IPS-18c (cell line): ENCODE results near the gene PBX3.

Experiments
- H3K4me3 ChIP-seq: 2 replicates; pipeline ENCODE4 v1.7.0; 2013; ENCODE audit warnings: low read depth, mild to moderate bottlenecking, low read length, moderate library complexity; ENCODE audit not compliant: insufficient read depth
- H3K9me3 ChIP-seq: one replicate; pipeline ENCODE4 v1.6.1; 2013; ENCODE audit warnings: mild to moderate bottlenecking, low read length, moderate library complexity; ENCODE audit not compliant: control insufficient read depth, insufficient read depth

PBX3 gene

DNA sequence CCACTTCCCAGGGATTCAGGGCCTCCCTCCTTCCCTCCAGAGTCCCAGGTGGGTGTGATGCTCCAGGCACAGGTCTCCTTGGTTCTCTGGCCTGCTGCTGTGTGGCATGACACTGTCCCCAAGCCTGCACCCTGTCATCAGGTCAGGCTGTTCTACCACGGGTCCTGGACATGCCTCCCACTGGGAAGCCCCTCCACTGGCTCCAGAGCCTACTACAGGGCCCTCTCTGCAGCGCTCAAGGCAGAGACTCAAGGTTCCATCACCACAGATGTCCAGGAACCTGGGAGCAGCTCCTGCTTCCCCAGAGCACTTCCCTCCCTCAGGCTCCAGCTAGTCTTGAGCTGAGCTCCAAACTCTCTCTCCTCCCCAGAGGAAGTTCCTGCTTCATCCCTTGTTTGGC is 237.3 kb downstream of the PBX3 start:
- Histone ChIP-seq H3K9me3 (no peaks in the 10 kb centered on the region), H3K4me3 (no peak overlapping the region)

DNA sequence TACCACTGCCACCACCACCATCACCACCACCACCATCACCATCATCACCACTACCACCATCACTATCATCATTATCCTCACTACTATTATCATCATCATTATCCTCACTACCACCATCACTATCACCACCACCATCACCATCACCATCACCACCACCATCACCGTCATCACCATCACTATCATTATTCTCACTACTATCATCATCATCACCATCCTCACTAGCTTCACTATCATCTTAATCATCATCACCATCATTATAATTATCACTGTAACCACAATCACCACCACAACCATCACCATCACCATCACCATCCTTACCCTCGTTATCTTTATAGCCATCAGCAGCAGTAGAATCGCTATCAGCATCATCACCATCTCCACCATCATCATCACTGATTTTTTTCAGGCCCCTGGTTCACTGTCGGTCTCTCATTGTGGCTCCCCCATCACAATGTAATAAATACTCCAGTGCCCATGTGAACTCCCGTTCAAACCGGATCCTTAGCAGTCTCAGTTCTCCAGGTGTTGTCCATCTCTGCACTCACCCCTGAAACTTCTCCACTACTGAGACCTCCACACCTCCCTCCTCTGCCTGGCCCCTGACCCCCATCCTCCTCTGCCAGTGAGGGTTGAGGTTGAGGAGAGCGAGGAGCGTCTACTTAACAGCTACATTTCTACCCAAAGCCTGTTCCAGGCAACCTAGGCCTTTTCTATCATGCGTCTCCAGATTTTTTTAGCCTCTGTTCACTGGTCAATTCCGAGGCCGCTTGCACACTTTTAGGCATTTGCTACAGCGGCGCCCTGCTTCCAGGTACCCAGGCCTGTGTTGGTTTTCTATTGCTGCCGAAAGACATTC is 238.2 kb downstream of the PBX3 start:
- Histone ChIP-seq H3K9me3 (no peaks in the 10 kb centered on the region), H3K4me3 (no peak overlapping the region)

- Histone ChIP-seq H3K9me3 (no peaks in the 10 kb centered on the region), H3K4me3 (no peak overlapping the region)
Observed at GRCh38 chr9:125985998-125986655, 239.0 kb downstream of the PBX3 start.

- Histone ChIP-seq H3K4me3 (no peak overlapping the region), H3K9me3 (no peaks in the 10 kb centered on the region)
Observed at GRCh38 chr9:125986966-125987365, 239.8 kb downstream of the PBX3 start.

DNA sequence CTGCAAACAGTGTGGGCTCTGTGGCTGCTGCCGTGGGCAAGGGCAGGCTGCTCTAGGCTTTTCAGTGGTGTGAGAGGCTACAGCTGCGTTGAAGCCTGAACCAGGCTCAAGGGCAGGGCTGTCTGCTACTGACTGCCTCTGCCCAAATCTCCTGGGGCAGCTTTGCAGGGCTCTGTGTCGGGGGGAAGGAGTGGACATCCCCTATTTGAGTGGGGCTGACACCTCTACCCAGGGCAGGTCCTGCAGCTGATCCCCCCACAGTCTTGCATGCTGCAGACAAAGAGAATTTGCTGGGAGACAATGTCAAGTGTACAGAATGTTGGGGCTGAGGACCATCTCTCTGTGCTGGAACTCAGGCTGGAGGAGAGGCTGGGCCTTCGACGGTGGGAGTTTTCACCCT is 240.2 kb downstream of the PBX3 start:
- no peaks in the 10 kb centered on the region for H3K9me3 ChIP-seq
- no peak overlapping the region for H3K4me3 ChIP-seq

GRCh38 chr9:125988479-125989050 is 241.4 kb downstream of the PBX3 start:
- no peaks in the 10 kb centered on the region for H3K9me3 ChIP-seq
- H3K4me3 ChIP-seq = no peak overlapping the region

GRCh38 chr9:125989090-125989501 is 241.9 kb downstream of the PBX3 start:
- H3K4me3 ChIP-seq = no peak overlapping the region

GRCh38 chr9:125989524-125990180 is 242.5 kb downstream of the PBX3 start:
- no peaks in the 10 kb centered on the region for H3K9me3 ChIP-seq
- H3K4me3 ChIP-seq = no peak overlapping the region

More at GRCh38 chr9:125989090-125989501, 241.9 kb downstream of the PBX3 start:
- no peaks in the 10 kb centered on the region for H3K9me3 ChIP-seq

- no peak overlapping the region for H3K4me3 ChIP-seq
- H3K9me3 ChIP-seq = no peaks in the 10 kb centered on the region
Observed at GRCh38 chr9:125990186-125990792, 243.1 kb downstream of the PBX3 start.

DNA sequence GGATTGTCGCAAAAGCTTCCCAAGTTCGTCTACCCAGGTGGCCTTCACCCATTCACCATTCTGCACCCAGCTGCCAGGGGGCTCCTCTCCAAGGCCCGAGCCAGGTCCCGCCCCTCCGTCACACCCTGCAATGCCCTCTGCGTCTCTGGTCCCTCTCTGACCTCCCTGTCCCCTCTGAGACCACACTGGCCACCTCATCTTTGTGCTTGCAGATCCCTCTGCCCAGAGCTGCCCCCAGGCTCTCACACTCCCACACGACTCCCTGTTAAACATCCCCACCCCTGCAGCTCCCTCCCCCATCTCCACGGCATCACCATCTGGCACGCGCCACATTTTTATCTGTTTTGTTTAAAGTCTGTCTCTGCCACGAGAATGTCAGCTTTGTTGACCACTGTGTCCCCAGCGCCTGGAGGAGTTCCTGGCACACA is 243.6 kb downstream of the PBX3 start:
- H3K4me3 ChIP-seq = no peak overlapping the region
- no peaks in the 10 kb centered on the region for H3K9me3 ChIP-seq

GRCh38 chr9:125991886-125992529 is 244.8 kb downstream of the PBX3 start:
- Histone ChIP-seq H3K9me3 (no peaks in the 10 kb centered on the region), H3K4me3 (no peak overlapping the region)

- Histone ChIP-seq H3K9me3 (no peaks in the 10 kb centered on the region), H3K4me3 (no peak overlapping the region)
Observed at GRCh38 chr9:125992557-125992956, 245.4 kb downstream of the PBX3 start.

- no peak overlapping the region for H3K4me3 ChIP-seq
- no peaks in the 10 kb centered on the region for H3K9me3 ChIP-seq
Observed at GRCh38 chr9:125993466-125993865, 246.3 kb downstream of the PBX3 start.

DNA sequence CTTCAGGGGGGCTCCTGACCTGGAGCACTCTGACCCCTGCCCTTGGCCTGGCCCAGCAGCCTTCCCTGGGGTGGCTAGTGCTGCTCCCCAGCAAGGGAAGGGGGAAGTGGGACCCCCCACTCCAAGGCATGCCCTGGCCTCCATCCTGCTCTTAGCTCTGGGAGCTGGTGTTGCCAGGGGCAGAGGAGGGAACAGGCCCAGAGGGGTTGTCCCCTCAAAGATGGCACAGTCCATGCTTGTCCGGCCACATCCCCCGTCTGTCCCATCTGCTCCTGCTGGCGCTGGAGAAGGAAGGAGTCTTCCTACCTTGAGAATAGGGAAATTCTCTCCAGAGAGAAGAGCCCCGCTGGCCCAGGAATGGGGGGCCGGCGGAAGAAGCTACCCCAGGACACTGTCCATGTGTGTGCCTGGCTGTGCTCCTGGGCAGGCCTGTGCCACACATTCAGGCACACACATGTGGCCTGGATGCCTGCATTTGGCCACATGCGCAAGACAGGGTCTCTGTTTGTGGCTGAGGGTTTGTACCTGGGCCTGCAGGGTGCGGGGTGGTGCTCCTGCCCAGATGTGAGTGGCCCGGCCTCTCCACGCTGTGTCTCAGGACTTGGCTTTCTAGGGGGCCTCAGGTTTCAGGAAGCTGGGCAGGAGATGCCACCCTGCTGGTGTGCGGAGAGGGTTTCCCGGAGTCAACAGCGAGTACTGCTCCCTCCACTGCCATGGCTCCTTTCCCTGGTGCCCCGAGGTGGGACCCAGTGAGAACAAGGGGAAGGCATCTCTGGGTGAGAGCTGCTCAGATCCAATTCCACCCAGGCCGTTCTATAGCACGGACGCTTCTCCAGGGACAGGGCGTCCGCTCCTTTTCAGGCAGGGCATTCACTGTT is 247.1 kb downstream of the PBX3 start:
- H3K4me3 ChIP-seq = no peak overlapping the region

DNA sequence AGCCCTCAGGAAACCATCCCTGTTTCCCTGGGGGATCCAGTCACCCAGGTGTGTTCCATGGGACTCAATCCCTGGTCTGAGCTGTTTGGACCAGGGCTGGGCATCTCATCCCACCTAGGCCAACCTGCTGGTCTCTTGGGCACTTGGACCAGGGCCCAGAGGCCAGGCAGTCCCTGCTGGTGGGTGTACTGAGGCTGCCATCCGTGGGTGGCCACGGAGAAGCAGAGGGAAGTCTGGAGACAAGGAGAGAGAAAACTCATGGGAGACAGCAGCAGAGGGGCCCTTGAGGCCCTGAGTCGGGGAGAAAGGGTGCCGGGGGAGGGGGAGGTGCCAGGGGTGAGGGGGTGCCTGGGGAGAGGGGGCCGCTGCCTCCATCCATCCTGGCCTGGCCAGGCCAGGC is 247.8 kb downstream of the PBX3 start:
- Histone ChIP-seq H3K9me3 (no peaks in the 10 kb centered on the region), H3K4me3 (no peak overlapping the region)

More for the DNA sequence above, 247.1 kb downstream of the PBX3 start:
- no peaks in the 10 kb centered on the region for H3K9me3 ChIP-seq

- Histone ChIP-seq H3K9me3 (no peaks in the 10 kb centered on the region), H3K4me3 (no peak overlapping the region)
Observed at GRCh38 chr9:125995706-125996105, 248.5 kb downstream of the PBX3 start.
